Uterus (tissue), 4 donors: ENCODE results near the gene NFKBIL1. TPM values are rescaled to one million over a fixed set of nuclear protein-coding genes. Genes with fewer than 3 reads are reported as not detected.

Experiments used
- DNase-seq, 2 donors: peaks; one replicate each; pipeline ENCODE4 v3.0.0-alpha.2; 2019 to 2020
- H3K27ac ChIP-seq, 2 donors: fragments of 200-600 bp; sonication (generic); 1 replicate in 1 of 2; 2 replicates in 1 of 2; pipeline ENCODE4 v1.5.1; 2016 to 2018
- H3K27me3 ChIP-seq, 2 donors: fragments of 200-600 bp; sonication (generic); one replicate each; pipeline ENCODE4 v1.5.1; 2018 to 2019; ENCODE audit warnings: control low read depth in 1 of 2
- H3K36me3 ChIP-seq, 2 donors: fragments of 200-600 bp; sonication (generic); one replicate each; pipeline ENCODE4 v1.5.1; 2019; ENCODE audit warnings: control low read depth in 1 of 2
- H3K4me1 ChIP-seq, 2 donors: fragments of 200-600 bp; sonication (generic); one replicate each; pipeline ENCODE4 v1.5.1; 2018 to 2019; ENCODE audit warnings: control low read depth in 1 of 2
- H3K4me3 ChIP-seq, 2 donors: fragments of 200-600 bp; sonication (generic); 1 replicate in 1 of 2; 2 replicates in 1 of 2; pipeline ENCODE4 v1.5.1; 2018 to 2019; ENCODE audit warnings: mild to moderate bottlenecking in 1 of 2
- H3K9me3 ChIP-seq, 2 donors: fragments of 200-600 bp; sonication (generic); one replicate each; pipeline ENCODE4 v1.5.1; 2019; ENCODE audit warnings: control low read depth in 1 of 2
- CTCF ChIP-seq, 4 experiments: fragments of 200-600 bp in 2 of 4; fragments of 450-650 bp in 2 of 4; sonication (generic) in 2 of 4; IDR thresholded peaks; one replicate each; pipeline ENCODE4 v1.5.1; 2016 to 2019; ENCODE audit warnings: antibody characterized with exemption in 4 of 4, mild to moderate bottlenecking in 2 of 4, moderate library complexity in 1 of 4
- POLR2A ChIP-seq, 2 donors: fragments of 450-650 bp; IDR thresholded peaks; one replicate each; pipeline ENCODE4 v1.6.1; 2016; ENCODE audit warnings: antibody characterized with exemption in 2 of 2, mild to moderate bottlenecking in 1 of 2, moderate library complexity in 1 of 2
- intact Hi-C: fragments of 100-400 bp; cut with DNase I; formaldehyde crosslinking; loops from one replicate; pipeline ENCODE4 v1.15.1; 2023; ENCODE audit warnings: low total_unique reads
- total RNA-seq, 4 donors: library from RNA; depleted of rRNA in 3 of 4; stranded (reverse); fragments of >200 nt in 3 of 4; gene quantifications; one replicate each; pipeline versions ENCODE4 v1.1.0 to v1.2.4, GENCODE V29; 2014 to 2023
- donor health status: DM: yes; HTN: yes; CAD: no.

Gene NFKBIL1
- total RNA-seq, 4 donors from 2014 or later, result 19.7 to 38.5 (median 20.8) TPM

DNA sequence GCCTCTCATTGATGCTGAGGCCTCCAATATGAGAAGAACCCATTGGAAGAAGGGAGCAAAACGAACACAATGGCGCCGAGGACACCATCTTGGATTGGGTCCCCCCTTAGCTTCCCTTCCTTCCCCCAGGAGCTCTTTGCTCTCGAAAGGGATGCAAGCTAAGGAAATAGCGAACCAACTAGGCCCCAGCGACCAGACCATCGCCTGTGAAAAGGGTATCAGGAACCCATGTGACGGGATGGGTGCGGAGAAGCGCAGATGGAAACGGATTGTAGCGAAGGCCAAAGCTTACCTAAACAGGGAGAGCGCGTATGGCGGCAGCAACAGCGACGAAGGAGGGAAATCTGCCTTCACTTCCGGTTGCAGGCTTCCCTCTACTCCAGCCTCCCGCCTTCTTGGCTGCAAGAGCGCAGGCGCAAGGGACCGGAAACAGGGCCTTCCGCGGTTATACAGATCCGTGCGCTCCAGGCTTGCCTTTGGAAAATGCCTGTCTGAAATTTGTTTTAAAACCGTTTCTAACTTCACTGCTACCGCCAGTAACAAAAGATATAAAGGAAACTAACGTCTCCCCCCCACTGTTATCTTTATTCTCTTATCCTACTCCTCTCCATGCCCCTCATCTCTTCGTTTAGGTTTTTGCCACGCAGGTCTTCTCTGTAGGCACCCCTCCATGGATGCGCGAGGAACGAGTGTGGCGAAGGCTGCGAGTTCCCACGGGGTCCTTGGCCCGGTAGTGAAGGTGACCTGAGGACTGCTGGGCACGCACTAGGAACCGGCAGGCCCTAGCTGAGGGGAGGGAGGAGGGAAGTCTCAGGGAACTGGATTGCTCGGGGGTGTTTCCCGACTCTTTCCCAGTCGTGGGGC lies 5.5 kb upstream of the NFKBIL1 start, which contains the start of gene DDX39B:
Gene DDX39B (minus strand): TSS at position 346 of the 864 bp plus-strand sequence. CDS start 1,471 bp downstream, outside the sequence.
- H3K4me3 ChIP-seq, result peak within 1 kb of the TSS; percentile 75 to 87
- TF ChIP-seq POLR2A (IDR thresholded peaks at IDR 0.05), result peak; percentile 69 to 78
- peak in 2 of 4 experiments; percentile 7 to 15 for TF ChIP-seq CTCF (IDR thresholded peaks at IDR 0.05)
- peak within 1 kb of the TSS; percentile 85 to 100 for H3K27ac ChIP-seq
- H3K9me3 ChIP-seq, result no peaks in the 10 kb centered on the region
- peaks cover 6 to 9% of the 10 kb centered on the region in 2 donors for H3K4me1 ChIP-seq
- no peaks in the 10 kb centered on the region for H3K36me3 ChIP-seq
- no peaks in the 10 kb centered on the region for H3K27me3 ChIP-seq
- intact Hi-C loops, result no loop called here
- peak; percentile 93 to 96 for DNase-seq

- H3K36me3 ChIP-seq, result no peaks in the 10 kb centered on the region
- no peaks in the 10 kb centered on the region for H3K27me3 ChIP-seq
- H3K4me1 ChIP-seq, result peaks cover 6 to 9% of the 10 kb centered on the region in 2 donors
- intact Hi-C loops, result no loop called here
- TF ChIP-seq CTCF (IDR thresholded peaks at IDR 0.05), result no peak
- TF ChIP-seq POLR2A (IDR thresholded peaks at IDR 0.05), result no peak
- H3K9me3 ChIP-seq, result no peaks in the 10 kb centered on the region
- H3K4me3 ChIP-seq, result no peak overlapping the region
- no peak for DNase-seq
- no peak overlapping the region for H3K27ac ChIP-seq
Observed at GRCh38 chr6:31543639-31544038, 3.8 kb upstream of the NFKBIL1 start.

DNA sequence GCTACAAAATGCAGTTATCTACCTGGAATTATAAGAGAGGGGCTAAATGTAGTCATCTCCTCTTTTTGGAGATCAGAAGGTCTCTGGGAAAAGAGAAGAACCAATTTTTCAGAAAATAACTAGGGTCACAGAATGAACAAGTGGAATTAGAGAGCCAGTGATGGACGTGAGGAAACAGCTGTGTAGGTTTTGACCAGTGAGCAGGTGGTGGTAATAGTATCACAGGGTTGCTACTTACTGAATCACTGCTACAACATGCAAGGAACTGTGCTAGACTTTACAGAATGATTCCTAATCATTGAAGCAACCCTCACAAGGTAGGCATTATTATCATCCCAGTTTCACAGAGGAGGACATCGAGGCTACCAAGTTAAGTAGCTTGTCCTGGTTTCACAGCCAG lies 2.7 kb upstream of the NFKBIL1 start:
- no peaks in the 10 kb centered on the region for H3K36me3 ChIP-seq
- no peak for TF ChIP-seq CTCF (IDR thresholded peaks at IDR 0.05)
- H3K4me1 ChIP-seq, result peaks cover 6 to 9% of the 10 kb centered on the region in 2 donors
- no peak overlapping the region for H3K27ac ChIP-seq
- intact Hi-C loops, result loop anchor here (5.0 kb wide), 1 partner anchor 53 kb away; no protein-coding TSS in a partner anchor
- no peaks in the 10 kb centered on the region for H3K9me3 ChIP-seq
- no peaks in the 10 kb centered on the region for H3K27me3 ChIP-seq
- H3K4me3 ChIP-seq, result no peak overlapping the region
- DNase-seq, result no peak

GRCh38 chr6:31545291-31545690 lies 2.1 kb upstream of the NFKBIL1 start:
- H3K36me3 ChIP-seq, result no peaks in the 10 kb centered on the region
- H3K4me3 ChIP-seq, result no peak overlapping the region
- H3K9me3 ChIP-seq, result no peaks in the 10 kb centered on the region
- H3K27ac ChIP-seq, result no peak overlapping the region
- TF ChIP-seq POLR2A (IDR thresholded peaks at IDR 0.05) (no peak), CTCF (IDR thresholded peaks at IDR 0.05) (no peak)
- no peak for DNase-seq
- intact Hi-C loops, result loop anchor here (5.0 kb wide), 1 partner anchor 52 kb away; no protein-coding TSS in a partner anchor
- peaks cover 1 to 4% of the 10 kb centered on the region in 2 donors for H3K4me1 ChIP-seq
- no peaks in the 10 kb centered on the region for H3K27me3 ChIP-seq

GRCh38 chr6:31546339-31546957 lies 960 bp upstream of the NFKBIL1 start, which contains the start of gene ATP6V1G2:
Gene ATP6V1G2, minus strand, starts transcription at chr6:31546608. Its CDS starts 49 bp downstream, at chr6:31546559.
- Histone ChIP-seq H3K4me3 (peak within 1 kb of the TSS; percentile 34 to 42), H3K9me3 (no peaks in the 10 kb centered on the region), H3K27me3 (no peaks in the 10 kb centered on the region), H3K4me1 (peaks cover 0 to 3% of the 10 kb centered on the region in 2 donors), H3K36me3 (no peaks in the 10 kb centered on the region), H3K27ac (peak within 1 kb of the TSS; percentile 84 to 95)
- intact Hi-C loops, result loop anchor here (5.0 kb wide), 1 partner anchor 51 kb away; no protein-coding TSS in a partner anchor
- peak in 1 of 2 donors; percentile 39 for TF ChIP-seq POLR2A (IDR thresholded peaks at IDR 0.05)
- peak; percentile 98 to 99 (median 99) for TF ChIP-seq CTCF (IDR thresholded peaks at IDR 0.05)
- DNase-seq, result peak; percentile 89 to 91
